ENCODE data around the gene KSR1.
"Not testable (repeated sequence)": the region's sequence is repeated elsewhere in the genome, so short reads cannot be mapped to it uniquely, and the experiment has no call there.

- TF ChIP-seq CTCF (IDR thresholded peaks at IDR 0.05; ENCODE audit: control extremely low read depth in 1 of 3, insufficient read depth in 1 of 3, low read depth in 1 of 3, low read length in 3 of 3); EP300 (IDR thresholded peaks at IDR 0.05; ENCODE audit: borderline replicate concordance in 1 of 2, low read depth in 2 of 2, low read length in 2 of 2); EZH2 (IDR thresholded peaks at IDR 0.05; ENCODE audit: low read depth, low read length, severe bottlenecking); KDM1A (IDR thresholded peaks at IDR 0.05; ENCODE audit: borderline replicate concordance, low read length); BCL11A (IDR thresholded peaks at IDR 0.05; ENCODE audit: low read depth in 2 of 2, low read length in 2 of 2); TBP (IDR thresholded peaks at IDR 0.05; ENCODE audit: low read depth, low read length); POLR2AphosphoS5 (IDR thresholded peaks at IDR 0.05; ENCODE audit: low read depth, low read length): not testable (repeated sequence)
Observed at GRCh38 chr17:27636005-27636520, 179.8 kb downstream of the KSR1 start.

Data from H1 (cell line).